Dendritic cell treated with granulocyte-macrophage colony-stimulating factor and Interleukin-4, amounts not matched to agents 40 ng/mL and 50 ng/mL, for 4 days (primary cell): ENCODE measurements around the gene UFM1.
"Not testable (repeated sequence)": the region's sequence is repeated elsewhere in the genome, so short reads cannot be mapped to it uniquely, and the experiment has no call there.

Experiments
- H3K27ac Mint-ChIP-seq: one replicate; pipeline ENCODE4 v1.8.0; 2022; ENCODE audit warnings: mild to moderate bottlenecking, mixed read lengths
- H3K27me3 Mint-ChIP-seq: one replicate; pipeline ENCODE4 v1.8.0; 2022; ENCODE audit warnings: mild to moderate bottlenecking, mixed read lengths
- H3K36me3 Mint-ChIP-seq: one replicate; pipeline ENCODE4 v1.8.0; 2022; ENCODE audit warnings: low read depth, mixed read lengths
- H3K4me1 Mint-ChIP-seq: one replicate; pipeline ENCODE4 v1.8.0; 2022; ENCODE audit warnings: low read depth, mixed read lengths
- H3K4me3 Mint-ChIP-seq: one replicate; pipeline ENCODE4 v1.8.0; 2022; ENCODE audit warnings: mild to moderate bottlenecking, moderate library complexity, mixed read lengths
- H3K9me3 Mint-ChIP-seq: one replicate; pipeline ENCODE4 v1.8.0; 2022; ENCODE audit warnings: mixed read lengths
- intact Hi-C: fragments of 100-400 bp; cut with micrococcal nuclease; formaldehyde crosslinking; loops from one replicate; pipeline ENCODE4 v1.15.0; 2022

Gene UFM1

DNA sequence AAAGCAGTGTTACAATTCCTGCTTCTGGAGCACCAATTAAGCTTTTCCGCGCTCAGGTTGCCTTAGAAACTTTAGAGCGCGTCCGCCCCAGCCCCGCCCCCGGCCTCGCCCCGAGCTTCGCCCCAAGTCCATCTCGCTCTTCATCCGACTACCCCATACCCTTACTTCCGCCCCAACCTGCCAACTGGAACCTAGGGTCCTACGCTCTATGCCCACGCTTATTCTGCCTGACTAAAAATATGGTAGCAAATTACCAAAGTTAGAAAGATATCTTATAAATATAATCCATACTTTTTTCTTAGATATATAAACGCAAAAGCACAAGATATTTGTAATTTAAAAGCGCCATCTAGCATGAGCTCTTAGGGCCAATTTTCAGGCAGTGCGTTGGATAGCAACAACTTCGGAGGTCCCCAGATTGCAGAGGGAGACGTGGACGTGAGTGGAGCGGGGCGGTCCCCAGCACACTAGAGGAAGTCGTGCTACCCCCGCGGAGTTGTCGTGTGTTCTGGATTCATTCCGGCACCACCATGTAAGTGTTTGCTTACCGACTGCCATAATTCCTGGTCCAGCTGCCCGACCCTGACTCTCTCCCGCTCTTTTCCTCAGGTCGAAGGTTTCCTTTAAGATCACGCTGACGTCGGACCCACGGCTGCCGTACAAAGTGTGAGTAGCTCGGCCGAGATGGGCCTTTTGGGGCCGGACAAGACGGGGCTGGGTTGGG, at the start of gene UFM1:
UFM1 (plus strand) TSS at position 462 of the 724 bp plus-strand sequence; CDS start at position 531, 69 bp downstream.
- intact Hi-C loops: loop anchor here (5.0 to 10.0 kb wide), 4 partner anchors 48 to 1525 kb away; partner anchors contain the start of genes NHLRC3 and PROSER1
- peaks cover 26% of the 10 kb centered on the region for H3K36me3 Mint-ChIP-seq

DNA sequence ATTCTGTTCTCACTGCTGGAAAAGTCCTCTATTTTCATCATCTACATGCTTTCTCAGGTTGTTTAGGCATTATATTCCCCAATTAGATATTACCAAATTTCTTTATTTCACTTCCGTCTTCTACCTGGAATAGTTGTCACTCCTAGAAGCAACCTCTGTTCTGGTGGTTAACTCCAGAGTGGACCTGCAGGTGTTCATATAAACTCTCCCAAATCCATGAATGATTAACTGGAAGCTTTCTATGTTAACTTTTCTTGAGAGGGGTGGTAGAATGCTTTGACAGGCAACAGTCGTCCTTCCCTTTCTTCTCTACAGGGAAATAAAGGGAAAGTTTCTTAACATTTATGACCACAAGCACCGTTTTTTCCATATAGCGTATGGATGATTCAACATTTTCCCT, 48.4 kb upstream of the UFM1 start:
- no peak overlapping the region for H3K27ac Mint-ChIP-seq
- no peaks in the 10 kb centered on the region for H3K27me3 Mint-ChIP-seq
- peaks cover 10% of the 10 kb centered on the region for H3K9me3 Mint-ChIP-seq
- H3K4me3 Mint-ChIP-seq: no peak overlapping the region
- H3K36me3 Mint-ChIP-seq: no peaks in the 10 kb centered on the region
- intact Hi-C loops: no loop called here
- H3K4me1 Mint-ChIP-seq: no peaks in the 10 kb centered on the region

More for the DNA sequence above, at the start of gene UFM1:
- H3K9me3 Mint-ChIP-seq: no peaks in the 10 kb centered on the region
- H3K4me1 Mint-ChIP-seq: peaks cover 25% of the 10 kb centered on the region
- peak within 1 kb of the TSS; percentile 92 for H3K27ac Mint-ChIP-seq
- peak within 1 kb of the TSS; percentile 92 for H3K4me3 Mint-ChIP-seq
- H3K27me3 Mint-ChIP-seq: no peaks in the 10 kb centered on the region

GRCh38 chr13:38303816-38304320, 45.8 kb upstream of the UFM1 start:
- no peak overlapping the region for H3K27ac Mint-ChIP-seq
- no peaks in the 10 kb centered on the region for H3K27me3 Mint-ChIP-seq
- H3K9me3 Mint-ChIP-seq: peaks cover 10% of the 10 kb centered on the region
- no peaks in the 10 kb centered on the region for H3K4me1 Mint-ChIP-seq
- H3K36me3 Mint-ChIP-seq: no peaks in the 10 kb centered on the region
- no peak overlapping the region for H3K4me3 Mint-ChIP-seq
- intact Hi-C loops: no loop called here

GRCh38 chr13:38308736-38309135, 40.9 kb upstream of the UFM1 start:
- no peak overlapping the region for H3K27ac Mint-ChIP-seq
- intact Hi-C loops: no loop called here

GRCh38 chr13:38309397-38309796, 40.3 kb upstream of the UFM1 start:
- no peaks in the 10 kb centered on the region for H3K4me1 Mint-ChIP-seq
- H3K27ac Mint-ChIP-seq: no peak overlapping the region
- no peak overlapping the region for H3K4me3 Mint-ChIP-seq
- intact Hi-C loops: no loop called here
- H3K27me3 Mint-ChIP-seq: no peaks in the 10 kb centered on the region
- H3K36me3 Mint-ChIP-seq: no peaks in the 10 kb centered on the region
- H3K9me3 Mint-ChIP-seq: peaks cover 17% of the 10 kb centered on the region

More at GRCh38 chr13:38308736-38309135, 40.9 kb upstream of the UFM1 start:
- H3K36me3 Mint-ChIP-seq: no peaks in the 10 kb centered on the region
- no peaks in the 10 kb centered on the region for H3K27me3 Mint-ChIP-seq
- H3K4me1 Mint-ChIP-seq: no peaks in the 10 kb centered on the region
- no peak overlapping the region for H3K4me3 Mint-ChIP-seq
- H3K9me3 Mint-ChIP-seq: peaks cover 17% of the 10 kb centered on the region

- H3K9me3 Mint-ChIP-seq: not testable (repeated sequence)
Observed at GRCh38 chr13:38311175-38311574, 38.5 kb upstream of the UFM1 start.

GRCh38 chr13:38316129-38316528, 33.5 kb upstream of the UFM1 start:
- H3K27me3 Mint-ChIP-seq: peaks cover 2% of the 10 kb centered on the region
- H3K9me3 Mint-ChIP-seq: peaks cover 16% of the 10 kb centered on the region
- no peaks in the 10 kb centered on the region for H3K36me3 Mint-ChIP-seq
- H3K4me1 Mint-ChIP-seq: no peaks in the 10 kb centered on the region
- intact Hi-C loops: no loop called here
- H3K4me3 Mint-ChIP-seq: no peak overlapping the region
- no peak overlapping the region for H3K27ac Mint-ChIP-seq

More at GRCh38 chr13:38311175-38311574, 38.5 kb upstream of the UFM1 start:
- H3K4me3 Mint-ChIP-seq, H3K27me3 Mint-ChIP-seq, intact Hi-C loops, H3K27ac Mint-ChIP-seq, H3K4me1 Mint-ChIP-seq, H3K36me3 Mint-ChIP-seq: not testable (repeated sequence)

GRCh38 chr13:38321654-38322053, 28.0 kb upstream of the UFM1 start:
- H3K27ac Mint-ChIP-seq: no peak overlapping the region
- no peaks in the 10 kb centered on the region for H3K4me1 Mint-ChIP-seq
- intact Hi-C loops: no loop called here
- H3K4me3 Mint-ChIP-seq: no peak overlapping the region
- peaks cover 2% of the 10 kb centered on the region for H3K27me3 Mint-ChIP-seq
- no peaks in the 10 kb centered on the region for H3K36me3 Mint-ChIP-seq
- peaks cover 14% of the 10 kb centered on the region for H3K9me3 Mint-ChIP-seq

DNA sequence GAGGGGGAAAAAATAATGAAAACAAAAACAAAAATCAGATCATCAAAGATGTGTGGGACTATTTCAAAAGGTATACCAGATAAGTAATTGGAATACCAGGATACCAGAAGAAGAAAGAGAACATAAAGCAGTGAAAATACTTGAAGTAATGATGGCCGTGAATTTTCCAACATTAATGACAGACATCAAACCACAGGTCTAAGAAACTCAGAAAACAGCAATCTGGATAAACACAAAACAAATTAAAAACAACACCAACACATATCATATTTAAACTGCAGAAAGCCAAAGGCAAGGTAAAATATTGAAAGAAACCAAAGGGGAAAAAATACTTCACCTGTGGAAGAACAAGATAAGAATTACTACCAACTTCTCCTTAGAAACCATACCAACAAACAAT, 24.2 kb upstream of the UFM1 start:
- H3K9me3 Mint-ChIP-seq: peaks cover 2% of the 10 kb centered on the region
- H3K4me3 Mint-ChIP-seq: no peak overlapping the region
- H3K27ac Mint-ChIP-seq: no peak overlapping the region

GRCh38 chr13:38328699-38329098, 21.0 kb upstream of the UFM1 start:
- H3K4me1 Mint-ChIP-seq: no peaks in the 10 kb centered on the region
- intact Hi-C loops: no loop called here
- H3K27ac Mint-ChIP-seq: no peak overlapping the region
- H3K4me3 Mint-ChIP-seq: no peak overlapping the region
- no peaks in the 10 kb centered on the region for H3K27me3 Mint-ChIP-seq
- no peaks in the 10 kb centered on the region for H3K9me3 Mint-ChIP-seq
- H3K36me3 Mint-ChIP-seq: no peaks in the 10 kb centered on the region

More for the DNA sequence above, 24.2 kb upstream of the UFM1 start:
- Mint-ChIP-seq H3K4me1 (no peaks in the 10 kb centered on the region), H3K27me3 (no peaks in the 10 kb centered on the region), H3K36me3 (no peaks in the 10 kb centered on the region)
- intact Hi-C loops: no loop called here

DNA sequence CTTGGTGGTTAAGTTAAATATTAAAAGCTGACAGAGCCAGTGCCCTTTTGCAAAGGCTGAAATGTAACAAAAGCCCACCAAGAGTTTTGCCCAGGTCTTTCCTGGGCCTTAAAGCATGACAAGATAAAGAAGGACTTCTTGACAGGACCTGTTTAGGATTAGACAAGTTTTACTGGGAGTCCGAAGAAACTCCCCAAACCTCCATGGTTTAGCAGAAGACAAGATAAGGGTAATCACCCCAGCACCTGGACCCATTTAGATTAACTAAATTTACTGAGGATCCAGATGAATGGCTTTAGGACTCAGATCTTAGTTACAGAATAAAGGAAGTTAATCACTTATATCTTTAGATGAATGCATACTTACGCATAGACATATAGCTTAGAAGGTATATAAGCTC, 14.8 kb upstream of the UFM1 start:
- no peak overlapping the region for H3K27ac Mint-ChIP-seq
- H3K4me1 Mint-ChIP-seq: no peaks in the 10 kb centered on the region
- no peaks in the 10 kb centered on the region for H3K36me3 Mint-ChIP-seq
- intact Hi-C loops: no loop called here
- H3K4me3 Mint-ChIP-seq: no peak overlapping the region
- no peaks in the 10 kb centered on the region for H3K9me3 Mint-ChIP-seq
- H3K27me3 Mint-ChIP-seq: no peaks in the 10 kb centered on the region

DNA sequence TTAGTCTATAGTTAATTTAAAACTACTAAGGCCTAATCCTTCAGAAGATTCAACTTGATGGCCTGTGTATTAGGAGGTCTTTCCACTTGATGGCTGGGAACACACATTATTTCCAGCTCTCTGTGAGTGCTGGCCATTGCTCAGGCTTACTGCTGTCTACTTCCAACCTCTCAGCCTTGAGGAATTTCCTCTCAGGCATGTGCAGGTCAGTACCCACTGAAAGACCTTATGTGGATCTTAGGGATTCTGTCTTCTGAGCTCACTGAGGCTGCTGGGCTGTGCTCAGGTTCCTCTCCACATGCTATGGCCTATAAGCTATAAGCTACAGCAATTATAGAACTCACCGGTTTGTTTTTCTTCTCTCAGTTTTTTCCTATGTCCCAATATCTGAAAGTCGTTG, 11.6 kb upstream of the UFM1 start:
- H3K4me1 Mint-ChIP-seq: no peaks in the 10 kb centered on the region
- H3K9me3 Mint-ChIP-seq: no peaks in the 10 kb centered on the region
- H3K4me3 Mint-ChIP-seq: no peak overlapping the region
- H3K27me3 Mint-ChIP-seq: no peaks in the 10 kb centered on the region
- H3K36me3 Mint-ChIP-seq: no peaks in the 10 kb centered on the region
- H3K27ac Mint-ChIP-seq: no peak overlapping the region
- intact Hi-C loops: no loop called here

GRCh38 chr13:38340624-38341023, 9.0 kb upstream of the UFM1 start:
- Mint-ChIP-seq H3K4me3 (no peak overlapping the region), H3K27me3 (no peaks in the 10 kb centered on the region), H3K27ac (no peak overlapping the region), H3K9me3 (no peaks in the 10 kb centered on the region), H3K36me3 (no peaks in the 10 kb centered on the region), H3K4me1 (no peaks in the 10 kb centered on the region)
- intact Hi-C loops: loop anchor here (10.0 kb wide), 2 partner anchors 694 to 1516 kb away; partner anchors contain the start of genes NHLRC3 and PROSER1

DNA sequence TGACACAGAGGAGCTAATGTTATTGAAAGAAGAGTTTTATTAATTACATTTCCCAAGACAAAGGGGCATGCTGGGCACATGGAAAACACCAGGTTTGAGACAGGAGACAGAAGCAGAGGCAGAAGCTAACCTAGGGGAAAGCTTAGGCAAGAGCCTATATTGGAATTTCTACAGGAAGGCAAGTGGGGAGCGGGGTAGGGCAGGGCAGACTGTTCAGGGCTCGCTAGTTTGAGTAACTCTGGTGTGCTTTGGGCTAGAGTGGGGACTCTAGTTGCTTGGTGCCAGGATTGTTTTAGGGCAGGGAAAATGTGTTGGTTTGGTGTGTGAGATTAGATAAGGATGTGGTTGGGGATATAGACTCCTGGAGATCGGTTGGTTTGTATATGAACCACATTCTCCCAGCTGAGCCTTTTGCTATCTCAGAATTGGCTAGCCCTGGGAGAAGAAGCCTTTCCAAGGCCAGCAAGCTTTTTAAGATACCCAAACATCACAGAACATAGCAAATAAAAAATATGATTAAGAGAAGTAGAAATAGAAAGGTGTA, 8.4 kb upstream of the UFM1 start:
- no peak overlapping the region for H3K27ac Mint-ChIP-seq
- no peaks in the 10 kb centered on the region for H3K36me3 Mint-ChIP-seq
- no peaks in the 10 kb centered on the region for H3K4me1 Mint-ChIP-seq
- intact Hi-C loops: loop anchor here (10.0 kb wide), 2 partner anchors 694 to 1516 kb away; partner anchors contain the start of genes NHLRC3 and PROSER1
- no peak overlapping the region for H3K4me3 Mint-ChIP-seq
- H3K27me3 Mint-ChIP-seq: no peaks in the 10 kb centered on the region
- no peaks in the 10 kb centered on the region for H3K9me3 Mint-ChIP-seq
